ENCODE data around the gene KRTAP10-7.

The KRTAP10-7 gene

DNA sequence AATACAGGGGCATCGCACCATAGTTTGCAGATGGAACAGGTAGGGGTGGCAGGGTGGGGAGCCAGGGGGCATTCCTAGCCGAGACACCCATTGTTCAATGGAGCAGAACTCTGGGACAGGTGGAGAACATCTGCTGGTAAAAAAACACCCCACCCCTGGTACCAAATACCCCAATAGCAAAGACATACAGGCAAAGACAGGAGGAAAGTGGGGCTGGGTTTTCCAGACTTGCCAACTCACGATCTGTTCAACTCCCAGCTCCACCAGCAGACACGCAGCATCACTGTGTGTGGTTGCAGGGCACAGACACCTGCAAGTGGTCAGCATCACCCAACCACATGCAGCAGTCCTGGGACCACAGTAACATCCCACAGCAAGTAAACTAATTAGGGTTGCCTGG lies 11.2 kb downstream of the KRTAP10-7 start:
- DNase-seq (ENCODE audit: low read depth in 2 of 2): no peak
- H3K4me3 ChIP-seq (replicated peaks in 1 of 2; ENCODE audit: low read depth in 2 of 2, low read length in 2 of 2): no peak overlapping the region
- TF ChIP-seq, protein P1, sequence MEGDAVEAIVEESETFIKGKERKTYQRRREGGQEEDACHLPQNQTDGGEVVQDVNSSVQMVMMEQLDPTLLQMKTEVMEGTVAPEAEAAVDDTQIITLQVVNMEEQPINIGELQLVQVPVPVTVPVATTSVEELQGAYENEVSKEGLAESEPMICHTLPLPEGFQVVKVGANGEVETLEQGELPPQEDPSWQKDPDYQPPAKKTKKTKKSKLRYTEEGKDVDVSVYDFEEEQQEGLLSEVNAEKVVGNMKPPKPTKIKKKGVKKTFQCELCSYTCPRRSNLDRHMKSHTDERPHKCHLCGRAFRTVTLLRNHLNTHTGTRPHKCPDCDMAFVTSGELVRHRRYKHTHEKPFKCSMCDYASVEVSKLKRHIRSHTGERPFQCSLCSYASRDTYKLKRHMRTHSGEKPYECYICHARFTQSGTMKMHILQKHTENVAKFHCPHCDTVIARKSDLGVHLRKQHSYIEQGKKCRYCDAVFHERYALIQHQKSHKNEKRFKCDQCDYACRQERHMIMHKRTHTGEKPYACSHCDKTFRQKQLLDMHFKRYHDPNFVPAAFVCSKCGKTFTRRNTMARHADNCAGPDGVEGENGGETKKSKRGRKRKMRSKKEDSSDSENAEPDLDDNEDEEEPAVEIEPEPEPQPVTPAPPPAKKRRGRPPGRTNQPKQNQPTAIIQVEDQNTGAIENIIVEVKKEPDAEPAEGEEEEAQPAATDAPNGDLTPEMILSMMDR (IDR thresholded peaks at IDR 0.05; ENCODE audit: low read depth, low read length): no peak

DNA sequence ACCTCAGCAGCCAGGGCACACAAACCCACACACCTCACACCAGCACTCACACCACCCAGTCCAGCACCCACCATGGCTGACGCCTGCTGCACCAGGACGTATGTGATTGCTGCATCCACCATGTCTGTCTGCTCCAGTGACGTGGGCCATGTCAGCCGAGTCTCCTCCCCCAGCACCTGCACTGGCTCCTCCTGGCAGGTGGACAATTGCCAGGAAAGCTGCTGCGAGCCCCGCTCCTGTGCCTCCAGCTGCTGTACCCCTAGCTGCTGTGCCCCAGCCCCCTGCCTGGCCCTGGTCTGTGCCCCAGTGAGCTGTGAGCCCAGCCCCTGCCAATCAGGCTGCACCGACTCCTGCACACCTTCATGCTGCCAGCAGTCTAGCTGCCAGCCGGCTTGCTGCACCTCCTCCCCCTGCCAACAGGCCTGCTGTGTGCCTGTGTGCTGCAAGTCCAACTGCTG lies 11.7 kb downstream of the KRTAP10-7 start, which contains the start of gene KRTAP10-8:
Gene KRTAP10-8 (plus strand): TSS at position 51 of the 458 bp plus-strand sequence. CDS start 22 bp downstream, at position 73.
- no peak within 1 kb of the TSS for H3K4me3 ChIP-seq (replicated peaks in 1 of 2; ENCODE audit: low read depth in 2 of 2, low read length in 2 of 2)
- TF ChIP-seq, protein P1 (IDR thresholded peaks at IDR 0.05; ENCODE audit: low read depth, low read length): no peak
- DNase-seq (ENCODE audit: low read depth in 2 of 2): no peak

DNA sequence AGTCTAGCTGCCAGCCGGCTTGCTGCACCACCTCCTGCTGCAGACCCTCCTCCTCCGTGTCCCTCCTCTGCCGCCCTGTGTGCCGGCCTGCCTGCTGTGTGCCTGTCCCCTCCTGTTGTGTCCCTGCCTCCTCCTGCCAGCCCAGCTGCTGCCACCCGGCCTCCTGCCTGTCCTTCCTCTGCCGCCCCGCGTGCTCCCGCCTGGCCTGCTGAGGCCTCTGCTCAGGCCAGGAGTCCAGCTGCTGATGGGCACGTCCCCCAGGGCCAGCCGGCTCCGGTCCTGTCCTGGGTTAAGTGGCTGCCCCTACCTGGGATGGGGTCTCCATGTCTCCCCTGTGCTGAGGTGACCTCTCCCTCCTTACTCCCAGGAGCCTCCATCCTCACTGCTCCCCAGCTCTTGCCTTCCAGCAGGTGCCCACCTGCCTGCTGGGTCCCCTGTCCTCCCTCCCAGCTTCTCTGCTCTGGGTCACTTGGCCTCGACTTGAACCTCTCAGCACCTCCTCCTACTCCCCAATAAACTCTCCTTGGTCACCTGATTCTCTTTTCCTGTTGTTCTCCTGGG lies 12.4 kb downstream of the KRTAP10-7 start:
- no peak overlapping the region for H3K4me3 ChIP-seq (replicated peaks in 1 of 2; ENCODE audit: low read depth in 2 of 2, low read length in 2 of 2)
- TF ChIP-seq, protein P1 (IDR thresholded peaks at IDR 0.05; ENCODE audit: low read depth, low read length): no peak
- DNase-seq (ENCODE audit: low read depth in 2 of 2): no peak

DNA sequence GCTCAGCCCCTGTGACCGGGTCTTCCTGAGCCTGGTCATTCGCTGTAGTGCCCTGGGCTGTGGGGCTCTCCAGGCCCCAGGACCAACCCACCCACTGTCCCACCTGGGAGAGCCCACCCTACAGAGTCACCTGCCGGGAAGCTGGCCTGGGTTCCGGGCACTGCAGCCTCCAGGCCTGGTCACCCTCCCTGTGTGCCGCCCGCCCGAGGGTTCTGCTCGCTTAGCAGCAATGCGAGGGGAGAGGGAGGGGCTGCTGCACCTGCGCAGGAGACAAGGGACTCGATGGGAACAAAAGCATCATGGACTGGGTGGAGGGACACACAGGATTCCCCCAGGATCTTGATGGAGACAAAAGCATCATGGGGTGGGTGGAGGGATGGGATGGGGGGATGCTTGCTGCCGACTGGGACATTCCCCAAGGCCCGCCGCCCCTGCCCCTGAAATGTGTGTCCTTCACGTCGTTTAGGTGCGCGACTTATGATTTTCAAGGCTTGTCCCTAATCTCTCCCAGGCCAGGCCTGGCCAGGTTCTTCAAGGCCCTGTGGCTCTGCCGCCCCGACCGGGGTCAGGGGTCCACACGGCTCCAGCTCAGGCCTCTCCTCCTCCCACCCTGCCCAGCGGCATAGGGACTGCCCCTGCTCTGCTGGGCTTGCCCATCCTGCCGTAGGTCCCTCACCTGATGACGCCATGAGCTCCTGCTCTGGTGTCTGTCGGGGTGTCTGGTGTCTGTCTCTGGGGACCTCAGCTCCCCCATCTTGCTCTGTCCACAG lies 13.2 kb downstream of the KRTAP10-7 start:
- no peak for DNase-seq (ENCODE audit: low read depth in 2 of 2)
- TF ChIP-seq, protein P1 (IDR thresholded peaks at IDR 0.05; ENCODE audit: low read depth, low read length): no peak
- H3K4me3 ChIP-seq (replicated peaks in 1 of 2; ENCODE audit: low read depth in 2 of 2, low read length in 2 of 2): no peak overlapping the region

DNA sequence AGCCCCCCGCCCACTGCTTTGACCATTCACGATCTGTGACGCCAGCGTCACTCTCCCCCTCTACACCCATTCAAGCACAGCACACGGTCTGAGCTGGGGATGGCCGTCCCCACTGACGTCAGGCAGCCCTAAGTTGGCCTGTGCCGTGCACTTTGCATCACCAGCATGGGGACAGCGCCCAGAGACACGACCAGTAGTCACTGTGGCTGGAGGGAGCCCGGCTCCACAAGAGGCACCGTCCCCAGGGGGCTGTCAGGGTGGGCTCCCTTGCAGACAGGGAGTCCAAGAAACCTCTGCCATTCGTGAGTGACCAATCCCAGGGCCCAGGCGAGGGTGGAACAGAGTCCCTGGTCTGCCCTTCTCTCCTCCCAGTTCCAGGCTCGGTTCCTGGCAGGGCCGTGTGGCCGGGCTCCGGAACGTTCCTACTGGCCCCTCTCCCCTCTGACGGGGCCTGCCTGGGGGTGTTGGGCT lies 13.8 kb downstream of the KRTAP10-7 start:
- TF ChIP-seq, protein P1 (IDR thresholded peaks at IDR 0.05; ENCODE audit: low read depth, low read length): no peak
- DNase-seq (ENCODE audit: low read depth in 2 of 2): no peak
- no peak overlapping the region for H3K4me3 ChIP-seq (replicated peaks in 1 of 2; ENCODE audit: low read depth in 2 of 2, low read length in 2 of 2)

DNA sequence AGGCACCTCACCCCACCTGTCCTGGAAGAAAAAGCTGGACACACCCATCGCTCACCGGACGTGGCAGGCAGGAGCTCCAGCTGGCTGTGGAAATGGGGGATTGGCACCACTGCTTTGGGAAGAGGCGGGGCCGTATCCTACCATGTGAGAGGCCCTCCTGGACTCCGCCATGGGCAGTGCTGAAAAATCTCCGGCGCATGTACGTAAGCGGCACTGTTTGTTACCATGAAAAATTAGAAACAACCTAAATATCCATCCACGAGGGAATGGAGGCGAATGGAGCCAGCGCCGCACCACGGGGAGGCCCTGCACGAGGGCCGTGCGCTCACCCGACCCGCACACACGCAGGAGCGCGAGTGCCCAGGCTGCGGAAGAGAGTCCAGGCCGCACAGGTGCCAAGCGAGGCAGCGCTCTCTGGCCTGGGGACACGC lies 14.6 kb downstream of the KRTAP10-7 start:
- TF ChIP-seq, protein P1 (IDR thresholded peaks at IDR 0.05; ENCODE audit: low read depth, low read length): no peak
- no peak for DNase-seq (ENCODE audit: low read depth in 2 of 2)
- H3K4me3 ChIP-seq (replicated peaks in 1 of 2; ENCODE audit: low read depth in 2 of 2, low read length in 2 of 2): no peak overlapping the region

Data from cardiac fibroblast (primary cell).